AG09319 (cell line): ENCODE data around the gene LHX6.

Experiments
- DNase-seq: peaks from one replicate; pipeline ENCODE4 v3.0.0-alpha.2; 2010; ENCODE audit warnings: low read depth; ENCODE audit errors: extremely low read depth
- TF ChIP-seq, protein P1 (sequence below): IDR thresholded peaks from 2 replicates; pipeline ENCODE4 v1.5.1; 2011; ENCODE audit warnings: low read depth, mild to moderate bottlenecking, inconsistent platforms, low read length, moderate library complexity

LHX6 gene

DNA sequence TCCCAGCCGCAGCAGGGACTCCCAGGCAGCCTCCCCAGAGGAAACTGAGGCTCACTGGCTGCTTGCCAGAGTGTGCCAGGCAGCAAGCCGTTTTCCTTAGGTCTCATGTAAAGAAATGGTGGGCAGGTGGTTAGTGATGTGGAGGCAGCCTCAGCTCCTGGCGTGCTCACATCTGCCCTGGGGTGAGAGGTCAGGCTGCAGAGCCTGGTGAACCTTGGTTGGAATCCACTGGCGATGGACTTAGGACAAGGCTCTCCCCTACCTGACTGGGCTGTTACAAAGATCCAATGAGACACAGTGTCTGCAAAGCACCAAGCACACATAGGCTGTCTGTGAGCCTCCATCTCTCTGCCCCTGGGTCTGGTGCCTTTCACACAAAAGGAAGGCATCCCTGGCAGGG is 30.9 kb downstream of the LHX6 start:
- TF ChIP-seq, protein P1, sequence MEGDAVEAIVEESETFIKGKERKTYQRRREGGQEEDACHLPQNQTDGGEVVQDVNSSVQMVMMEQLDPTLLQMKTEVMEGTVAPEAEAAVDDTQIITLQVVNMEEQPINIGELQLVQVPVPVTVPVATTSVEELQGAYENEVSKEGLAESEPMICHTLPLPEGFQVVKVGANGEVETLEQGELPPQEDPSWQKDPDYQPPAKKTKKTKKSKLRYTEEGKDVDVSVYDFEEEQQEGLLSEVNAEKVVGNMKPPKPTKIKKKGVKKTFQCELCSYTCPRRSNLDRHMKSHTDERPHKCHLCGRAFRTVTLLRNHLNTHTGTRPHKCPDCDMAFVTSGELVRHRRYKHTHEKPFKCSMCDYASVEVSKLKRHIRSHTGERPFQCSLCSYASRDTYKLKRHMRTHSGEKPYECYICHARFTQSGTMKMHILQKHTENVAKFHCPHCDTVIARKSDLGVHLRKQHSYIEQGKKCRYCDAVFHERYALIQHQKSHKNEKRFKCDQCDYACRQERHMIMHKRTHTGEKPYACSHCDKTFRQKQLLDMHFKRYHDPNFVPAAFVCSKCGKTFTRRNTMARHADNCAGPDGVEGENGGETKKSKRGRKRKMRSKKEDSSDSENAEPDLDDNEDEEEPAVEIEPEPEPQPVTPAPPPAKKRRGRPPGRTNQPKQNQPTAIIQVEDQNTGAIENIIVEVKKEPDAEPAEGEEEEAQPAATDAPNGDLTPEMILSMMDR = no peak
- no peak for DNase-seq

DNA sequence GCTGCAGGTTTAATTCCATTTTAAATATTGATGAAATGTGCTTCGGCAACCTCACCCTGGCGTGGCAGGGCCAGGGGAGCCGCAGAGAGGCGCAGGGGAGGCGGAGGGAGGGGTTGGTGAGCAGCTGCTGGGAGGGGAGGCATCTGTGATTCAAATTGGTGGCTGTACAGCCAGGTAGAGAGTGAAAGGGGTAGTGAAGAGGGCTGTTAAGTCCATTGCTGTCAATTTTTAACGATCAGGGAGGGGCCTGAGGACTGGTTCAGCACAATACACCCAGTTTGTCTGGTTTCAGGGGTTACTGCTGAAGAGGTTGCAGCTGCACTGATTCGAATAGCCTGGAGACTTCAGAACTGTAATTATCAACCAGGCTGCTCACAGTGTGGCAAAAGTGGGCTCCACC is 31.3 kb downstream of the LHX6 start:
- DNase-seq = no peak
- TF ChIP-seq, protein P1 = no peak

DNA sequence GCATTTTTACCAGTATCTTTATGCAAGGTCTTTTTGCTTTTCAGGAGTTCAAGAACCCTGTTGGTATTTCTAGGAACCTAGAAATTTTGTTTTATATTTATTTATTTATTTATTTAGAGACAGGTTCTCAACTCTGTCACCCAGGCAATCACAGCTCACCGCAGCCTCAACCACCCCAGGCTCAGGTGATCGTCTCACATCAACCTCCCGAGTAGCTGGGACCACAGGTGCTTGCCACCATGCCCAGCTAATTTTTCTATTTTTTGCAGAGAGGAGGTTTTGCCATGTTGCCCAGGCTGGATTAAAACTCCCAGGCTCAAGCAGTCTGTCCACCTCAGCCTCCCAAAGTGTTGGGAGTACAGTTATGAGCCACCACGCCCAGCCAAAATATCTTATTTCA is 32.9 kb downstream of the LHX6 start:
- TF ChIP-seq, protein P1 = no peak
- DNase-seq = no peak

DNA sequence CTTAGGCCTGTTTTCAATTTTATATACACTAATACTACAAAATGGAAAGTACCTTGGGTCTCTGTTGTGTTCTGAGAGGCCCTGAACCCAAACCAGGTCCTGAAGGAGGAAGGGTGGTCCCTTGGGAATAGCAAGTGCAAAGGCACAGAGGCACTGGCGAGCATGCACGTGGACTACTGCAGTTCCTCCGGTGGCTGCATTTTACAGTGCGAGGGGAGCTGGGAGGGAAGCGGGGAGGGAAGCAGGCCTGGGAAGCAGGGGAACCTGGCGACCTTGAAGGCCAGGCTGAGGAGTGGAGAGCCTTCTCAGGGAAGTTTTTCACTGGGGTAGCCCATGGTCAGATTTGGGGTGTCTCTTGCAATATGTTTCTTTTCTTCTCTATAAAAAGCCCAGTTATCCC is 35.1 kb downstream of the LHX6 start:
- no peak for DNase-seq
- TF ChIP-seq, protein P1 = no peak

DNA sequence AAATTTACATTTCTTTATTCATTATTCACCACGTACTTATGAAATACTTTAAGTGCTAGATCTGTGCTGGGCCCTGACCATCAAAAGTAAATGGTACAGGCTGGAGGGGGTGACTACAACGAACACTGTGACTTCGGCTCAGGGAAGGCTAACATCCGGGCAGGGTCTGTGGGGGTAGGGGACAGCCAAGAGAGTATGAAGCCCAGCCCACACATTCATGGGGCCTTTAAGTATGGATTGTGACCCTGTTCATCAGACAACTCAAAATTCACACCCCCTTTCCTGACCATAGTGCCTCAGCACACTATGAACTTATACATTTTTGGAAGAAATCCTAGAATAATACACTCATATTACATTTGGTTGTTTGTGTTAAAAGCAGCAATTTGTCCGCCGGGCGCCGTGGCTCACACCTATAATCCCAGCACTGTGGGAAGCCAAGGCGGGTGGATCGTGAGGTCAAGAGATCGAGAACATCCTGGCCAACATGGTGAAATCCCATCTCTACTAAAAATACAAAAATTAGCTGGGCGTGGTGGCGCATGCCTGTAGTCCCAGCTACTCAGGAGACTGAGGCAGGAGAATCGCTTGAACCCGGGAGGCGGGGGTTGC is 35.7 kb downstream of the LHX6 start:
- DNase-seq = no peak
- TF ChIP-seq, protein P1 = no peak

DNA sequence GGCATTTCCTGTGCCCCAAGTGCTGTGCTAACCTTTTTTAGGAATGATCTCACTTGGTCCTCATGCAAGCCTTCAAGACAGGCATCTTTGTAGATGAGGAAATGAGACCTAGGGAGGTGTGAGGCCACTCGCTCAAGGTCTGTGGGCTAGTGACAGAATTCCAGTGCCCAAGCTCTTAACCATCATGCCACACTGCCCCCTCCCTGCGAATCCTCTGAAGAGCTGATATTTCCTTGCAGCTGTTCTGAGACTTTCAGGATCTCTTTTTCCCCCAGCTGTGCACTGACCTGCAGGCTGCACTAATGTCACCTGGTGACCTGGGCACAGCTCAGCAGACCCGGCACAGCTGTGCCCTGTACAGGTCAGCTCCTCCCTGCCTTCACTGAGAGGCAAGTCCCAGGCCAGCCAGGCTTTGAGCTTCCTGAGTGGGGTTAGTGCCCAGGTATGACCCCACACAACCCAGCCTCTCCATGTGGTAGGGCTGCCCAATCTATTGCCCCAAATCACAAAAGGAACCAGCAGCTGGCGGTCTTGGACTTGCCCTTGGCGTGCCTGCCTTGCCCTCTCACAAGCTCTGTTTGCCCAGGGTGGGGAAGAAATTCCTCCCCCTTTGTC is 36.4 kb downstream of the LHX6 start:
- no peak for DNase-seq
- TF ChIP-seq, protein P1 = no peak

DNA sequence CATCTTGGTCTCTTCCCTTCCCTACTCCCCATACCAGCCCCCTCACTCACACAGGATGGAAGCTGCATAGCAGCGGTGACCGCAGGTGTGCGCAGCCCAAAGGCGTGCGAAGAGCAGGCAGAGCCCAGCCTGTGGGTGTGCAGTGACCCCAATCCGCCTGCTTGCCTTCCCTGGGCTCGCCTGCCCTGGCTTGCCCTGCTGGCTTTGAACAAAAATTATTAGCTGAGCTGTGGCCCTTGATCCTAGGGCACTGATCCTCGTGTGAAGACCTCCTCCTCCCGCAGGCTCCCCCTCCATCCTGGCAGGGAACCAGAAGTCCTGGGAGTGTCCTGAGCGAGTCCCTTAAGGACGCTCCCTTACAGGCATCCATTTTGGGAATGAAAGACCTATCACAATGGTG is 37.2 kb downstream of the LHX6 start:
- TF ChIP-seq, protein P1 = no peak
- no peak for DNase-seq
